Measurements from ENCODE around the gene KLF12. TPM values are rescaled to one million over a fixed set of nuclear protein-coding genes. Genes with fewer than 3 reads are reported as not detected.

The KLF12 gene
- total RNA-seq, 2 experiments from 2014 or later = 17.1 to 19.6 TPM

- CTCF ChIA-PET = interaction anchor here (1.3 to 1.4 kb wide), 2 partner anchors 150 to 153 kb away, joined by 5 read pairs; no protein-coding TSS in a partner anchor
- H3K4me1 Mint-ChIP-seq (ENCODE audit: low read depth) = peaks cover 12% of the 10 kb centered on the region
- peaks cover 2% of the 10 kb centered on the region for H3K36me3 Mint-ChIP-seq (ENCODE audit: low read depth)
- H3K27ac Mint-ChIP-seq = no peak overlapping the region
- DNase-seq = peak; percentile 41
- no peak for TF ChIP-seq CTCF (IDR thresholded peaks at IDR 0.05)
- no peak for ATAC-seq
- intact Hi-C loops (cut with micrococcal nuclease) = loop anchor here (10.0 kb wide), 3 partner anchors 191 to 1189 kb away; no protein-coding TSS in a partner anchor
- no peaks in the 10 kb centered on the region for H3K27me3 Mint-ChIP-seq
- H3K9me3 Mint-ChIP-seq = no peaks in the 10 kb centered on the region
- H3K4me3 Mint-ChIP-seq = no peak overlapping the region
- POLR2A ChIA-PET = interaction anchor here (1.1 to 1.8 kb wide), 2 partner anchors 150 to 152 kb away, joined by 6 to 7 read pairs; no protein-coding TSS in a partner anchor
These were observed 2.0 kb upstream of the KLF12 start for GRCh38 chr13:74136084-74136658.

- no peak for TF ChIP-seq CTCF (IDR thresholded peaks at IDR 0.05)
- Mint-ChIP-seq H3K4me1 (ENCODE audit: low read depth) (peaks cover 19% of the 10 kb centered on the region), H3K36me3 (ENCODE audit: low read depth) (peaks cover 2% of the 10 kb centered on the region), H3K27ac (peak overlapping the region; percentile 89), H3K27me3 (no peaks in the 10 kb centered on the region), H3K4me3 (no peak overlapping the region), H3K9me3 (no peaks in the 10 kb centered on the region)
- CTCF ChIA-PET = interaction anchor here (0.7 to 1.4 kb wide), 3 partner anchors 148 to 153 kb away, joined by 3 to 5 read pairs (median 5); no protein-coding TSS in a partner anchor
- POLR2A ChIA-PET = interaction anchor here (0.6 to 1.8 kb wide), 9 partner anchors 15 to 153 kb away, joined by 3 to 7 read pairs (median 4); no protein-coding TSS in a partner anchor
- peak; percentile 72 for DNase-seq
- intact Hi-C loops (cut with micrococcal nuclease) = loop anchor here (10.0 kb wide), 3 partner anchors 191 to 1189 kb away; no protein-coding TSS in a partner anchor
- ATAC-seq = peak; percentile 18
These were observed 1.3 kb upstream of the KLF12 start for GRCh38 chr13:74135326-74136083.

- CTCF ChIA-PET = no interaction called here
- H3K9me3 Mint-ChIP-seq = no peaks in the 10 kb centered on the region
These were observed 647 bp upstream of the KLF12 start for GRCh38 chr13:74134777-74135325.

DNA sequence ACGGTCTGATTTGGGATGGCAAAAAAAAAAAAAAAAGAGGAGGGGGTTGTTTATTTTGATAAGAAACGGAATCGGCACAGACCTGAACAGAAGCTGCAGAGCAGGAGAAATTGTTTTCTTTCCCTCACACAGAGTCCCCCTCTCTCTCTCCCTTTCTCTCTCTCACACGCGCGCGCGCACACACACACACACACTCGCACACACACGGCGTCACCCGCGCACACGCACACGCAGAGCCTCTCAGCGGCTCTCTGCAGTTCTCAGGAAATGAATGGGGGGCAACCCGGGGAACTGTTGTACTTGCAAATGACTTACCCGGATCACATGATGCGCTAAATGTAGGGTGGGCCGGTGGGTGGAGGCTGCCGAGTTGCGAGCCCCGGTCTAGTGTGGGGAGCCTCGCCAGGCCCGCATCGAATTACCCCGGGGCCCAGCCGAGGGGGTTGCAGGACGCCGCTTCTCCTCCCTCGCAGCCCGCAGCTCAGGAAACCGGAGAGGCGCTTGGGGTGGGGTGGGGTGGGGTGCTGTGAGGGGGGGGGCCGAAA is 475 bp downstream of the KLF12 start:
- H3K36me3 Mint-ChIP-seq (ENCODE audit: low read depth) = peaks cover 2% of the 10 kb centered on the region
- peak overlapping the region; percentile 91 for H3K4me3 Mint-ChIP-seq
- DNase-seq = peak; percentile 96
- ChIA-PET CTCF (interaction anchor here (0.9 to 2.4 kb wide), 4 partner anchors 66 to 153 kb away, joined by 3 to 22 read pairs (median 4); no protein-coding TSS in a partner anchor), POLR2A (interaction anchor here (0.5 to 3.0 kb wide), 19 partner anchors 8 to 190 kb away, joined by 3 to 28 read pairs (median 4); no protein-coding TSS in a partner anchor)
- intact Hi-C loops (cut with micrococcal nuclease) = loop anchor here (2.0 to 10.0 kb wide), 9 partner anchors 41 to 1191 kb away; no protein-coding TSS in a partner anchor
- peak; percentile 64 for ATAC-seq
- TF ChIP-seq CTCF (IDR thresholded peaks at IDR 0.05) = no peak
- no peaks in the 10 kb centered on the region for H3K9me3 Mint-ChIP-seq
- peak overlapping the region; percentile 99 for H3K27ac Mint-ChIP-seq
- H3K27me3 Mint-ChIP-seq = no peaks in the 10 kb centered on the region
- peaks cover 31% of the 10 kb centered on the region for H3K4me1 Mint-ChIP-seq (ENCODE audit: low read depth)

More at GRCh38 chr13:74134777-74135325, 647 bp upstream of the KLF12 start:
- peaks cover 24% of the 10 kb centered on the region for H3K4me1 Mint-ChIP-seq (ENCODE audit: low read depth)
- DNase-seq (peak; percentile 85), ATAC-seq (peak; percentile 22)
- peak overlapping the region; percentile 89 for H3K27ac Mint-ChIP-seq
- TF ChIP-seq CTCF (IDR thresholded peaks at IDR 0.05) = no peak
- intact Hi-C loops (cut with micrococcal nuclease) = loop anchor here (5.0 to 10.0 kb wide), 8 partner anchors 43 to 1190 kb away; no protein-coding TSS in a partner anchor
- POLR2A ChIA-PET = interaction anchor here (0.6 to 3.0 kb wide), 17 partner anchors 10 to 191 kb away, joined by 3 to 28 read pairs (median 4); no protein-coding TSS in a partner anchor
- no peak overlapping the region for H3K4me3 Mint-ChIP-seq
- H3K27me3 Mint-ChIP-seq = no peaks in the 10 kb centered on the region
- peaks cover 2% of the 10 kb centered on the region for H3K36me3 Mint-ChIP-seq (ENCODE audit: low read depth)

Data from activated CD8-positive, alpha-beta T cell treated with anti-CD3 and anti-CD28 coated beads for 36 hours (primary cell).